ENCODE measurements around the gene GPC5. TPM values are rescaled to one million over a fixed set of nuclear protein-coding genes. Genes with fewer than 3 reads are reported as not detected.

Gene GPC5
- total RNA-seq, 1 donor from 2014 or later: 0.17 TPM

GRCh38 chr13:91353494-91353893 is 44.9 kb upstream of the GPC5 start:
- no peaks in the 10 kb centered on the region for H3K36me3 ChIP-seq (ENCODE audit: control insufficient read depth, insufficient read depth, low read length)
- TF ChIP-seq CTCF (IDR thresholded peaks at IDR 0.05; ENCODE audit: insufficient read depth, low read length, poor library complexity, severe bottlenecking): no peak
- H3K27me3 ChIP-seq (ENCODE audit: control insufficient read depth, insufficient read depth, low read length): no peaks in the 10 kb centered on the region
- no peak overlapping the region for H3K4me3 ChIP-seq (ENCODE audit: low read depth, low read length)
- DNase-seq (ENCODE audit: low read depth): no peak

GRCh38 chr13:91355099-91355825 is 43.2 kb upstream of the GPC5 start:
- Histone ChIP-seq H3K4me3 (ENCODE audit: low read depth, low read length) (no peak overlapping the region), H3K27me3 (ENCODE audit: control insufficient read depth, insufficient read depth, low read length) (no peaks in the 10 kb centered on the region), H3K36me3 (ENCODE audit: control insufficient read depth, insufficient read depth, low read length) (no peaks in the 10 kb centered on the region)
- TF ChIP-seq CTCF (IDR thresholded peaks at IDR 0.05; ENCODE audit: insufficient read depth, low read length, poor library complexity, severe bottlenecking): no peak
- DNase-seq (ENCODE audit: low read depth): no peak

GRCh38 chr13:91355826-91356710 is 42.4 kb upstream of the GPC5 start:
- Histone ChIP-seq H3K27me3 (ENCODE audit: control insufficient read depth, insufficient read depth, low read length) (no peaks in the 10 kb centered on the region), H3K36me3 (ENCODE audit: control insufficient read depth, insufficient read depth, low read length) (no peaks in the 10 kb centered on the region), H3K4me3 (ENCODE audit: low read depth, low read length) (no peak overlapping the region)
- DNase-seq (ENCODE audit: low read depth): no peak
- TF ChIP-seq CTCF (IDR thresholded peaks at IDR 0.05; ENCODE audit: insufficient read depth, low read length, poor library complexity, severe bottlenecking): no peak

GRCh38 chr13:91356919-91357612 is 41.4 kb upstream of the GPC5 start:
- H3K27me3 ChIP-seq (ENCODE audit: control insufficient read depth, insufficient read depth, low read length): no peaks in the 10 kb centered on the region
- DNase-seq (ENCODE audit: low read depth): no peak
- no peaks in the 10 kb centered on the region for H3K36me3 ChIP-seq (ENCODE audit: control insufficient read depth, insufficient read depth, low read length)
- H3K4me3 ChIP-seq (ENCODE audit: low read depth, low read length): no peak overlapping the region
- TF ChIP-seq CTCF (IDR thresholded peaks at IDR 0.05; ENCODE audit: insufficient read depth, low read length, poor library complexity, severe bottlenecking): no peak

- H3K27me3 ChIP-seq (ENCODE audit: control insufficient read depth, insufficient read depth, low read length): no peaks in the 10 kb centered on the region
- no peaks in the 10 kb centered on the region for H3K36me3 ChIP-seq (ENCODE audit: control insufficient read depth, insufficient read depth, low read length)
- no peak for DNase-seq (ENCODE audit: low read depth)
- H3K4me3 ChIP-seq (ENCODE audit: low read depth, low read length): no peak overlapping the region
- no peak for TF ChIP-seq CTCF (IDR thresholded peaks at IDR 0.05; ENCODE audit: insufficient read depth, low read length, poor library complexity, severe bottlenecking)
These were observed 40.6 kb upstream of the GPC5 start for GRCh38 chr13:91357613-91358386.
